H1 (cell line): ENCODE results near the gene ZBTB47. TPM values are rescaled to one million over a fixed set of nuclear protein-coding genes. Genes with fewer than 3 reads are reported as not detected.

Source experiments
- HDAC2 ChIP-seq, 2 experiments: fragments of 300-600 bp in 1 of 2; sonication (generic) in 1 of 2; IDR thresholded peaks; 2 replicates each; pipeline ENCODE4 v1.6.1; 2011 to 2012; ENCODE audit warnings: low read depth in 2 of 2, low read length in 2 of 2, mild to moderate bottlenecking in 2 of 2, moderate library complexity in 2 of 2, borderline replicate concordance in 1 of 2, inconsistent platforms in 1 of 2
- RNF2 ChIP-seq: fragments of 200-900, 300-1000 bp; sonication (generic); IDR thresholded peaks from 2 replicates; pipeline ENCODE4 v1.7.1; 2016; ENCODE audit warnings: borderline replicate concordance, low read depth, mild to moderate bottlenecking, antibody characterized with exemption, low read length; ENCODE audit not compliant: poor library complexity, severe bottlenecking; ENCODE audit errors: missing control alignments
- polyA plus RNA-seq, 7 experiments: library from polyadenylated mRNA; depleted of rRNA in 3 of 7; stranded (reverse) in 5 of 7; unstranded in 2 of 7; fragments of >200 nt in 5 of 7; fragments of 200-250 nt in 2 of 7; gene quantifications; 1 replicate in 5 of 7; 2 replicates in 1 of 7; 4 replicates in 1 of 7; pipeline versions ENCODE4 v1.2.1 to v1.2.3, GENCODE V29; 2011 to 2013; ENCODE audit warnings: missing spikeins in 2 of 7, mixed read lengths in 2 of 7
- total RNA-seq: library from RNA; stranded (reverse); fragmentation: NEBNext Ultra II Directional; extraction: Animal tissue kit (Norgen Biotek cat#: 25700); gene quantifications from 2 replicates; pipeline ENCODE4 v1.2.1, GENCODE V29; 2021

The ZBTB47 gene
- total and polyA plus RNA-seq, 2 of the 8 experiments (the other 6 are each of a cell fraction or from before 2014, with no cell fraction given) = 2.8 to 4.1 TPM

DNA sequence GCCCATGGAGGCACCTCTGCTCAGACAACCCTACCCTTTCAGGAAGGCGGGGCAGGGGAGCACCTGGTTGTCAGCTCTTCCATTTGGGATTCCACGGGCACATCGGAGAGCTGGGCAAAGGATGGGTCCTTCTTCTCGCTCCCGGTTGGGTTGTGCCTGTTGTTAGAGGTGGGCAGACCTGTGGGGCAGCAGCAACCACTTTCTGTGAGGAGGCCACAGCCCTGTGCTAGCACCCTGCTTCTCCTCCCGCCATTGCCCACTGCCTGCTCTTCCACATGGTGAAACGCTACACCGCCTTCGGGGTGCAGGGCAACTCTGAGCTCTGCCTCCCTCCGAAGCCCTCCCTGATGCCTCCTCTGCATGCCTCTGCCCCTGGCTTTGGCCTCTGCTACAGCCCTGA is 56.1 kb downstream of the ZBTB47 start (continued):
- no peak for TF ChIP-seq HDAC2 (IDR thresholded peaks at IDR 0.05; ENCODE audit: borderline replicate concordance in 1 of 2, low read depth in 2 of 2, low read length in 2 of 2)
- TF ChIP-seq RNF2 = no peak
